HCT116 (cell line): ENCODE data around the gene BBS7. TPM values are rescaled to one million over a fixed set of nuclear protein-coding genes. Genes with fewer than 3 reads are reported as not detected.

Experiments used
- ATAC-seq: fragments of 200-7000 bp; cut with Tn5 transposase; 2 replicates; pipeline ENCODE4 v1.9.1; 2020; ENCODE audit warnings: mild to moderate bottlenecking, moderate library complexity
- BruUV-seq: library from RNA; stranded (reverse); fragments of 400-500 nt; replicated peaks from 2 replicates; lab custom pipeline; 2021; lab: Mats Ljungman, UMichigan
- CTCF ChIA-PET: fragments of 300-600 bp; sonication (Branson Sonifier 250); formaldehyde crosslinking; loops from one replicate; lab custom pipeline; 2021; ENCODE audit warnings: antibody characterized with exemption; lab: Charles Lee
- POLR2A ChIA-PET: fragments of 300-600, 350-600 bp; sonication (Branson Sonifier 250); formaldehyde crosslinking; loops from one replicate; lab custom pipeline; 2021; ENCODE audit warnings: antibody characterized with exemption; lab: Charles Lee
- RAD21 ChIA-PET, 2 experiments: fragments of 300-600 bp; sonication (Branson Sonifier 250); formaldehyde crosslinking; loops; one replicate each; lab custom pipeline; 2023; ENCODE audit warnings: low total read pairs in 2 of 2; ENCODE audit not compliant: uncharacterized antibody in 2 of 2, unreplicated experiment in 2 of 2, low non-redundant PET in 1 of 2; lab: Charles Lee
- DNase-seq: peaks from one replicate; pipeline ENCODE4 v3.0.0-alpha.2; 2010; ENCODE audit warnings: low read depth, low spot score
- H2AFZ ChIP-seq: fragments of 200-600 bp; shearing (Covaris generic), sonication (generic); 2 replicates; pipeline ENCODE4 v1.6.1; 2017; ENCODE audit warnings: low read depth, mixed run types, mixed read lengths, antibody characterized with exemption, low read length; ENCODE audit not compliant: poor library complexity, severe bottlenecking
- H3K27ac ChIP-seq: 2 replicates; pipeline ENCODE4 v1.5.1; 2012; ENCODE audit warnings: low read depth, low read length
- H3K27me3 ChIP-seq: fragments of 200-600 bp; sonication (generic); 2 replicates; pipeline ENCODE4 v1.6.1; 2016; ENCODE audit warnings: mixed run types, low read length, mixed read lengths; ENCODE audit not compliant: insufficient read depth
- H3K36me3 ChIP-seq, 2 experiments: fragments of 200-500 bp in 1 of 2; fragments of 200-600 bp in 1 of 2; sonication (Bioruptor generic) in 1 of 2; sonication (generic) in 1 of 2; 2 replicates each; pipeline versions ENCODE4 v1.5.1 to v1.6.1; 2014 to 2016; ENCODE audit warnings: low read length in 2 of 2, inconsistent platforms in 1 of 2, mixed read lengths in 1 of 2, mixed run types in 1 of 2; ENCODE audit not compliant: insufficient read depth in 2 of 2, control insufficient read depth in 1 of 2
- H3K4me1 ChIP-seq, 2 experiments: fragments of 200-600 bp in 1 of 2; sonication (generic) in 1 of 2; 2 replicates each; pipeline versions ENCODE4 v1.5.1 to v1.6.1; 2012 to 2017; ENCODE audit warnings: low read length in 2 of 2, inconsistent platforms in 1 of 2, mild to moderate bottlenecking in 1 of 2, mixed read lengths in 1 of 2, mixed run types in 1 of 2, moderate library complexity in 1 of 2; ENCODE audit not compliant: insufficient read depth in 2 of 2, control insufficient read depth in 1 of 2
- H3K4me2 ChIP-seq: fragments of 200-600 bp; sonication (generic); 2 replicates; pipeline ENCODE4 v1.6.1; 2017; ENCODE audit warnings: mixed run types, low read length, mixed read lengths
- H3K4me3 ChIP-seq, 2 experiments: fragments of 200-600 bp in 1 of 2; sonication (generic) in 1 of 2; replicated peaks in 1 of 2; 2 replicates each; pipeline ENCODE4 v1.5.1; 2011 to 2016; ENCODE audit warnings: low read length in 2 of 2, control low read depth in 1 of 2, low read depth in 1 of 2, mild to moderate bottlenecking in 1 of 2, mixed read lengths in 1 of 2, mixed run types in 1 of 2
- H3K79me2 ChIP-seq: fragments of 200-600 bp; sonication (generic); 2 replicates; pipeline ENCODE4 v1.6.1; 2017; ENCODE audit warnings: mild to moderate bottlenecking, mixed run types, low read length, moderate library complexity, mixed read lengths; ENCODE audit not compliant: insufficient read depth
- H3K9ac ChIP-seq: fragments of 200-600 bp; sonication (generic); 2 replicates; pipeline ENCODE4 v1.6.1; 2016; ENCODE audit warnings: low read length, mixed read lengths
- H3K9me2 ChIP-seq: fragments of 200-600 bp; sonication (generic), shearing (Covaris generic); 2 replicates; pipeline ENCODE4 v1.6.1; 2017; ENCODE audit warnings: mixed run types, mild to moderate bottlenecking, moderate library complexity; ENCODE audit not compliant: insufficient read depth
- H3K9me3 ChIP-seq, 2 experiments: fragments of 200-500 bp in 1 of 2; fragments of 200-600 bp in 1 of 2; sonication (Bioruptor generic) in 1 of 2; sonication (generic) in 1 of 2; 2 replicates each; pipeline ENCODE4 v1.6.1; 2014 to 2017; ENCODE audit warnings: low read length in 2 of 2, mixed read lengths in 2 of 2, inconsistent platforms in 1 of 2, low read depth in 1 of 2, mild to moderate bottlenecking in 1 of 2, mixed run types in 1 of 2, moderate library complexity in 1 of 2; ENCODE audit not compliant: control insufficient read depth in 1 of 2, insufficient read depth in 1 of 2
- H4K20me1 ChIP-seq: fragments of 200-600 bp; sonication (generic), shearing (Covaris generic); 2 replicates; pipeline ENCODE4 v1.6.1; 2017; ENCODE audit warnings: mixed run types, mild to moderate bottlenecking, moderate library complexity; ENCODE audit not compliant: insufficient read depth
- EGR1 ChIP-seq: IDR thresholded peaks from 2 replicates; pipeline ENCODE4 v1.6.1; 2012; ENCODE audit warnings: low read depth
- EZH2 ChIP-seq: fragments of 200-600 bp; sonication (generic); IDR thresholded peaks from 2 replicates; pipeline ENCODE4 v1.6.1; 2017; ENCODE audit warnings: antibody characterized with exemption, mixed run types
- FOSL1 ChIP-seq: IDR thresholded peaks from 2 replicates; pipeline ENCODE4 v1.6.1; 2012; ENCODE audit warnings: low read depth
- JUND ChIP-seq: IDR thresholded peaks from 2 replicates; pipeline ENCODE4 v1.6.1; 2012
- POLR2A ChIP-seq: IDR thresholded peaks from 2 replicates; pipeline ENCODE4 v1.7.0; 2011; ENCODE audit warnings: borderline replicate concordance; ENCODE audit not compliant: insufficient read depth, insufficient read length; ENCODE audit errors: extremely low read depth
- POLR2AphosphoS5 ChIP-seq: IDR thresholded peaks from 2 replicates; pipeline ENCODE4 v1.6.1; 2011; ENCODE audit warnings: mild to moderate bottlenecking, low read depth, low read length, moderate library complexity
- RAD21 ChIP-seq: IDR thresholded peaks from 2 replicates; pipeline ENCODE4 v1.6.1; 2012; ENCODE audit warnings: low read depth, mild to moderate bottlenecking
- TCF7L2 ChIP-seq: IDR thresholded peaks from 2 replicates; pipeline ENCODE4 v1.7.0; 2011; ENCODE audit warnings: borderline replicate concordance, inconsistent platforms; ENCODE audit not compliant: insufficient read depth, insufficient read length; ENCODE audit errors: extremely low read depth
- ZFX ChIP-seq: fragments of 450-650 bp; IDR thresholded peaks from 2 replicates; pipeline ENCODE4 v1.6.1; 2017
- ZNF274 ChIP-seq: fragments of 200-500 bp; sonication (Bioruptor generic); IDR thresholded peaks from 2 replicates; pipeline ENCODE4 v1.6.1; 2014; ENCODE audit warnings: mild to moderate bottlenecking, low read depth, low read length, inconsistent platforms
- intact Hi-C: fragments of 100-400 bp; cut with micrococcal nuclease; formaldehyde crosslinking; loops from 2 replicates; pipeline ENCODE4 v1.10.0; 2022
- total RNA-seq: library from RNA; stranded (reverse); gene quantifications from one replicate; pipeline ENCODE4 v1.2.1, GENCODE V29; 2021; ENCODE audit not compliant: unreplicated experiment
- TF ChIP-seq, protein P1 (sequence below): IDR thresholded peaks from 2 replicates; pipeline ENCODE4 v1.6.1; 2011; ENCODE audit warnings: mild to moderate bottlenecking, low read length, moderate library complexity; ENCODE audit not compliant: insufficient replicate concordance; ENCODE audit errors: extremely low read depth

BBS7 gene
- total RNA-seq, 1 experiment from 2014 or later, result 22.9 TPM

DNA sequence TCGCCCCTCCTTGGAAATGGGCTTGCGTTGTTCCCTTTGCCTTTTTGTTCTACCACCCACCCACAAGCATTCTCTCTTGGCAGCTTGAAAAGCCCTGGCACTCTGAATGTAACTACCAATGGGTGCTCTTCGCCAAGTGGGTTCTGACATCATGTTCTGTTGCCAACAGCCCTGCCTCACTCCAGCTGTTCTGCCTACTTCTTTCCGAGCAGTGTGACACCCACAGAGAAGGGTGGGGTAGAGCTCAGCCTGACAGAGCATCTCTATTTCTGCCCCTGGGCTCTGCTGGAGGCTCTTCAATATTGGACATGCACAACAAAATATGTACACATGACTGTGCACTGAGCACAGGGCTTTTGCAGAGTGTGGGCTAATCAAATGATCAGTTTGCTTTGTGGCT lies 84.8 kb downstream of the BBS7 start:
- Histone ChIP-seq H3K4me2 (no peak overlapping the region), H3K4me1 (no peaks in the 10 kb centered on the region), H3K9ac (no peak overlapping the region), H3K27me3 (no peaks in the 10 kb centered on the region), H3K9me2 (no peaks in the 10 kb centered on the region), H2AFZ (no peak overlapping the region), H3K36me3 (no peaks in the 10 kb centered on the region), H4K20me1 (no peaks in the 10 kb centered on the region), H3K79me2 (no peaks in the 10 kb centered on the region), H3K27ac (no peak overlapping the region), H3K9me3 (no peaks in the 10 kb centered on the region), H3K4me3 (no peak overlapping the region)
- BruUV-seq, result no TSS peak
- no peak for DNase-seq
- CTCF ChIA-PET, result no interaction called here
- no peak for ATAC-seq
- intact Hi-C loops, result no loop called here
- TF ChIP-seq POLR2AphosphoS5, result no peak
- no peak for TF ChIP-seq EGR1
- TF ChIP-seq POLR2A, result no peak
- TF ChIP-seq ZFX, result no peak
- no peak for TF ChIP-seq ZNF274
- no peak for TF ChIP-seq JUND
- TF ChIP-seq, protein P1, sequence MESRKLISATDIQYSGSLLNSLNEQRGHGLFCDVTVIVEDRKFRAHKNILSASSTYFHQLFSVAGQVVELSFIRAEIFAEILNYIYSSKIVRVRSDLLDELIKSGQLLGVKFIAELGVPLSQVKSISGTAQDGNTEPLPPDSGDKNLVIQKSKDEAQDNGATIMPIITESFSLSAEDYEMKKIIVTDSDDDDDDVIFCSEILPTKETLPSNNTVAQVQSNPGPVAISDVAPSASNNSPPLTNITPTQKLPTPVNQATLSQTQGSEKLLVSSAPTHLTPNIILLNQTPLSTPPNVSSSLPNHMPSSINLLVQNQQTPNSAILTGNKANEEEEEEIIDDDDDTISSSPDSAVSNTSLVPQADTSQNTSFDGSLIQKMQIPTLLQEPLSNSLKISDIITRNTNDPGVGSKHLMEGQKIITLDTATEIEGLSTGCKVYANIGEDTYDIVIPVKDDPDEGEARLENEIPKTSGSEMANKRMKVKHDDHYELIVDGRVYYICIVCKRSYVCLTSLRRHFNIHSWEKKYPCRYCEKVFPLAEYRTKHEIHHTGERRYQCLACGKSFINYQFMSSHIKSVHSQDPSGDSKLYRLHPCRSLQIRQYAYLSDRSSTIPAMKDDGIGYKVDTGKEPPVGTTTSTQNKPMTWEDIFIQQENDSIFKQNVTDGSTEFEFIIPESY, result no peak
- TF ChIP-seq TCF7L2, result no peak
- TF ChIP-seq EZH2, result no peak
- TF ChIP-seq FOSL1, result no peak
- TF ChIP-seq RAD21, result no peak
- TF ChIP-seq, all 23 proteins: peak for 0
- POLR2A ChIA-PET, result interaction anchor here (1.9 kb wide), 1 partner anchor 16 kb away, joined by 6 read pairs; the partner anchor contains the start of gene EXOSC9
- RAD21 ChIA-PET, result no interaction called here
